Measurements from ENCODE around the gene PRSS38. TPM values are rescaled to one million over a fixed set of nuclear protein-coding genes. Genes with fewer than 3 reads are reported as not detected.

PRSS38 gene
- total and polyA plus RNA-seq, 2 donors (not counting 3 experiments of a cell fraction or from before 2014, with no cell fraction given): not detected

DNA sequence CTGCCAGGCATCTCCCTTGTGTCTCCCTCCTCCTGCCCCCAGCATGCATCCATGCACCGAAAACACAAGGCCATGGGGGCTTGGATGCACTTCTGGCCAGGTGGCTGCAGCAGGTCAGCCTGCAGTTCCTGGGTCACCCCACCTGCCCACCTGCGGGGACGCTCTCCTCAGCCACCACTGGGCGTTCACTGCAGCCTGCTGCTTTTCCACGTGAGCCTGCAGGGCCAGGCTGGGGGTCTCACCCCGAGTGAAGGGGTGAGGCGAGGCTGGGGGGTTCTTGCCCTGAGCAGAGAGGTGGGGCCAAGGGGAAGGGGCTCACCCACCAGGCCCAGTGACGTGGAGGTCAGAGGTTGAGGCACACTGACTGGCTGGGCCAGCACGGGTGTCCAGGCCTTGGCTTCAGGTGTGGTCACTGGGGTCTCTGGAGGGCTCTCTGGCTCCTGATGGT is 67.6 kb downstream of the PRSS38 start:
- Histone ChIP-seq H3K79me2 (ENCODE audit: control insufficient read depth, insufficient read depth, low read length) (no peaks in the 10 kb centered on the region), H3K4me3 (replicated peaks in 1 of 3; ENCODE audit: insufficient read depth in 1 of 3, low read depth in 1 of 3, low read length in 3 of 3) (no peak overlapping the region), H3K4me2 (ENCODE audit: insufficient read depth, low read length) (no peak overlapping the region), H3K9me1 (replicated peaks; ENCODE audit: control insufficient read depth, extremely low read depth, insufficient read depth, low read length) (no peaks in the 10 kb centered on the region), H3K27me3 (ENCODE audit: control insufficient read depth in 2 of 2, insufficient read depth in 2 of 2, low read length in 2 of 2) (peaks cover 3 to 4% of the 10 kb centered on the region in 2 experiments), H3K9ac (replicated peaks; ENCODE audit: extremely low read depth, insufficient read depth, low read length) (no peak overlapping the region), H3K27ac (ENCODE audit: insufficient read depth, low read depth, low read length) (no peak overlapping the region), H3K9me3 (replicated peaks; ENCODE audit: control insufficient read depth, insufficient read depth, low read length) (no peaks in the 10 kb centered on the region), H3K36me3 (ENCODE audit: control insufficient read depth in 2 of 2, extremely low read depth in 1 of 2, insufficient read depth in 2 of 2, low read length in 2 of 2) (no peaks in the 10 kb centered on the region), H4K20me1 (replicated peaks; ENCODE audit: control insufficient read depth, extremely low read depth, insufficient read depth, low read length) (no peaks in the 10 kb centered on the region), H2AFZ (ENCODE audit: low read depth, low read length) (no peak overlapping the region), H3K4me1 (ENCODE audit: control insufficient read depth, extremely low read depth, insufficient read depth, low read length) (no peaks in the 10 kb centered on the region)
- no peak for FAIRE-seq
- CTCF ChIA-PET: no interaction called here
- no TSS peak for BruUV-seq (replicated peaks)
- dilution Hi-C loops (cut with MboI; ENCODE audit: extremely low pct_ligation_motif_present, low sequenced_read_pairs): no loop called here
- POLR2A ChIA-PET: no interaction called here
- no peak for DNase-seq (ENCODE audit: low read depth, low spot score)
- no peak for TF ChIP-seq FOS (IDR thresholded peaks at IDR 0.05; ENCODE audit: borderline replicate concordance, insufficient read depth, low read length)
- no peak for TF ChIP-seq POLR2A (IDR thresholded peaks at IDR 0.05; ENCODE audit: low read depth, low read length)
- no peak for TF ChIP-seq EZH2 (IDR thresholded peaks at IDR 0.05; ENCODE audit: borderline replicate concordance, low read depth, low read length, severe bottlenecking)
- TF ChIP-seq GATA2 (IDR thresholded peaks at IDR 0.05; ENCODE audit: insufficient read depth, insufficient read length, low read depth, low read length): no peak
- TF ChIP-seq POLR2AphosphoS5 (IDR thresholded peaks at IDR 0.05; ENCODE audit: insufficient read depth, low read depth, low read length): no peak
- TF ChIP-seq MYC (IDR thresholded peaks at IDR 0.05; ENCODE audit: low read depth, low read length): no peak
- TF ChIP-seq CTCF (IDR thresholded peaks at IDR 0.05; ENCODE audit: extremely low read depth in 1 of 2, insufficient read depth in 1 of 2, low read depth in 1 of 2, low read length in 2 of 2): no peak
- no peak for TF ChIP-seq JUN (IDR thresholded peaks at IDR 0.05; ENCODE audit: borderline replicate concordance, insufficient read depth, insufficient read length, low read depth)
- no peak for TF ChIP-seq MAX (IDR thresholded peaks at IDR 0.05; ENCODE audit: insufficient read depth, insufficient read length)
- intact Hi-C loops (cut with micrococcal nuclease): no loop called here
